NCI-H2227 treated with DMSO at 0.1 percent for 48 hours (cell line): ENCODE data around the gene USP48.
A peak's percentile ranks its signal among the peaks of the same experiment; 100 is the strongest.
"Not testable (repeated sequence)": the region's sequence is repeated elsewhere in the genome, so short reads cannot be mapped to it uniquely, and the experiment has no call there.

Experiments used
- DNase-seq: peaks from one replicate; lab custom pipeline; 2025; lab: John Stamatoyannopoulos, UW

The USP48 gene, protein sequence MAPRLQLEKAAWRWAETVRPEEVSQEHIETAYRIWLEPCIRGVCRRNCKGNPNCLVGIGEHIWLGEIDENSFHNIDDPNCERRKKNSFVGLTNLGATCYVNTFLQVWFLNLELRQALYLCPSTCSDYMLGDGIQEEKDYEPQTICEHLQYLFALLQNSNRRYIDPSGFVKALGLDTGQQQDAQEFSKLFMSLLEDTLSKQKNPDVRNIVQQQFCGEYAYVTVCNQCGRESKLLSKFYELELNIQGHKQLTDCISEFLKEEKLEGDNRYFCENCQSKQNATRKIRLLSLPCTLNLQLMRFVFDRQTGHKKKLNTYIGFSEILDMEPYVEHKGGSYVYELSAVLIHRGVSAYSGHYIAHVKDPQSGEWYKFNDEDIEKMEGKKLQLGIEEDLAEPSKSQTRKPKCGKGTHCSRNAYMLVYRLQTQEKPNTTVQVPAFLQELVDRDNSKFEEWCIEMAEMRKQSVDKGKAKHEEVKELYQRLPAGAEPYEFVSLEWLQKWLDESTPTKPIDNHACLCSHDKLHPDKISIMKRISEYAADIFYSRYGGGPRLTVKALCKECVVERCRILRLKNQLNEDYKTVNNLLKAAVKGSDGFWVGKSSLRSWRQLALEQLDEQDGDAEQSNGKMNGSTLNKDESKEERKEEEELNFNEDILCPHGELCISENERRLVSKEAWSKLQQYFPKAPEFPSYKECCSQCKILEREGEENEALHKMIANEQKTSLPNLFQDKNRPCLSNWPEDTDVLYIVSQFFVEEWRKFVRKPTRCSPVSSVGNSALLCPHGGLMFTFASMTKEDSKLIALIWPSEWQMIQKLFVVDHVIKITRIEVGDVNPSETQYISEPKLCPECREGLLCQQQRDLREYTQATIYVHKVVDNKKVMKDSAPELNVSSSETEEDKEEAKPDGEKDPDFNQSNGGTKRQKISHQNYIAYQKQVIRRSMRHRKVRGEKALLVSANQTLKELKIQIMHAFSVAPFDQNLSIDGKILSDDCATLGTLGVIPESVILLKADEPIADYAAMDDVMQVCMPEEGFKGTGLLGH

DNA sequence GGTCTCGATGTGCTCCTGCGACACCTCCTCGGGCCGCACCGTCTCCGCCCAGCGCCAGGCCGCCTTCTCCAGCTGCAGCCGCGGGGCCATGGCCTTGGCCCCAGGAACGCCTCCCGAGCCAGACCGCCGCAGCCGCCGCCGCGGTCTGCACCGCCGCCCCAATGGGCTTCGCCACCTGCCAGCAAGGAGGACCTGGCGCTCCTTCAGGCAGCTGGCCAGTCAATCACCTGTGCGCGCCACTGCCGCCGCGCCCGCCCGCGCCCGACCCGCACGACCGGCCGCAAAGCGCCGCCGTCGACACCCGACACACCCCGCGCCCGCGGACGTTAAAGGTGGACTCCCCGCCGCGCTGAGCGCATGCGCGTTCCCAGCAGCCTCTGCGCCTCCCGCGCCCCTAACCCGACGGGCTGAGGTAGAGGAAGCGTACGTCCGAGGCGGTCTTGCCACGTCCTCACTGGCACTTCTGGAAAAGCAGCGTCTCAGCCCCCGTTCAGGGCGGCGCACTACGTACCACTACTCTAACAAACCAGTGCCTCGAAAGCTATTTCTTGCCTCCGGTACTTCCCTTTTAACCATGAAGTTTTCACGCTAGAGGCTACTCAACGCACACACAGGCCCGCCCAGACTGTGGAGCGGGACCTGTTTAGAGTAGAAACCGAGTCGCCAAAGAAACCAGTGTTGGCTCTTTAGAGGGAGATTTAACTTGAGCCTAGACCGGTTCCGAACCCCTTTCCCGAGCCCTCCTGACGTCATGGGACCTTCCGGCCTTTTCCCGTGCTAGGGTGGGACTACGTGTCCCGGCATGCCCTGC lies at the start of gene USP48:
Gene USP48, minus strand, starts transcription at position 282 of the 811 bp plus-strand sequence. Its CDS starts 192 bp downstream, at position 90.
- DNase-seq = peak; percentile 95

DNA sequence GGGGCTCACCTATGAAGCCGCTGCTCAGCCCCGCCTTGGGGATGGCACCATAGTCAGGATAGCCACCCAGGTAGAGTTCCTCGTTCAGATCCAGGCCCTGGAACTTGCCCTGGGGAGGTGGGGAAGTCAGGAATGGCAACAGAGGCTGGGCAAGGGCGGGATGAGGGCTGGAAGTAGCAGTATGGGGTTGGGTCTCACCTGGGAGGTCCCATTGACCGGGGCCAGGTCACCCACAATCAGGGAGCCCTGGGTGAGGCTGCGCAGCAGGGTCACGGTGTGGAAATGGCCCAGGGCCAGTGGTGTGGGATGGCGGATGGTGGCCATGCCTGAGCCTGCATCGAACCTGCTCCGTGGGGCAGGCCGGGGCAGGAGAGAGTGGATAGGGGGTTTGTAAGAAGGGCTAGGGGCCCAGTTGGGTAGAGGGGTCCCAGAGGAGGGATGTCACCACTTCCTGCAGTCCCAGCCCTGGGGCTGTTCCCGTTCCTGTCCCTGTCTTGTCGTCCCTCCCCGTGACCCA lies 48.6 kb upstream of the USP48 start:
- no peak for DNase-seq

DNA sequence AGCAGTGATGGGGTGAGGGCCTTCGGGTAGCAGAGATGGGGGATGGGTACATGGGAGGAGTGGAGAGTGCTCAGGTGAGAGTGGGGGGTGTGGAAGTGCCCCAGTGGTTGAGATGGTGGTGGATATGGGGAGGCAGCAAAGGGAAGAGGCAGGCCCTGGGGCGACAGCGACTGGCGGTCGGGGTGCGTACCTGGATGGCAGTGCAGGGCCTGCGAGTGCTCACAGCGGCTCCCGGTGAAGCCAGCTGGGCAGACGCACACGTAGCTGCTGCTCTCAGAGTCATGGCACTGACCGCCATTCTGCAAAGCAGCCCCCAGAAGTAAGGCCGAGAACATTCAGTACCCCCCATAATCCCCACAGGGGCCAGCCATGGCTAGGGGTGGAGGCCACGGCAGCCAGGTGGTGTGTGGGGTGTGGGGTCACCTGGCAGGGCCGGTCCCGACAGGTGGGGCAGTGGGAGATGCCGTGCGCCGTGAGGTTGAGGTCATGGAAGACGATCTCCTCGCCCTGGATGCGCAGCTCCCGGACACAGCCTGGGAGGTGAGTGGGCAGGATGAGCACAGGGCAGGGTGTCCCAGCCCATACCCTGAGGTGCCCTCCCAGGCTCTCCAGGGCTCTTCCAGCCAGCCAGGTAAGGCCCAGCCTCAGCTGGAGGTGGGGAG lies 48.0 kb upstream of the USP48 start:
- DNase-seq = no peak

DNA sequence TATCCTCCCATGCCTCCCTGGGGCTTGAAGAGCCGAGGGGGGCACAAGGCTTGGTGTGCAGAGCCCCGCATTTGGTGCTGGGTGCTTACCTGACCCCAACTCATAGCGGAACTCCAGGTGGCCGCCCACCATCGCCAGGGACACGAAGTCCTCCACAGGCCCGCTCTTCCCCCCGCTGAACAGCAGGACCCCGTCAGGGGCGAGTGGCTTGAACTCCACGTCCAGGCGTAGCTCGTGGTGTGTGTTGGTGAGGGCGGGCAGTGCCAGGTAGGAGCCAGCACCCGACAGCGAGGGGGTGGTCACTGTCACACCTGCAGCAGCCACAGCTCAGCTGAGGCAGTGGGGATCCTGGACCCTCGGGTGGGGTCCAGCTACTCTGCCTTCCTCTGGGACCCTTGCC lies 46.3 kb upstream of the USP48 start:
- DNase-seq = no peak

DNA sequence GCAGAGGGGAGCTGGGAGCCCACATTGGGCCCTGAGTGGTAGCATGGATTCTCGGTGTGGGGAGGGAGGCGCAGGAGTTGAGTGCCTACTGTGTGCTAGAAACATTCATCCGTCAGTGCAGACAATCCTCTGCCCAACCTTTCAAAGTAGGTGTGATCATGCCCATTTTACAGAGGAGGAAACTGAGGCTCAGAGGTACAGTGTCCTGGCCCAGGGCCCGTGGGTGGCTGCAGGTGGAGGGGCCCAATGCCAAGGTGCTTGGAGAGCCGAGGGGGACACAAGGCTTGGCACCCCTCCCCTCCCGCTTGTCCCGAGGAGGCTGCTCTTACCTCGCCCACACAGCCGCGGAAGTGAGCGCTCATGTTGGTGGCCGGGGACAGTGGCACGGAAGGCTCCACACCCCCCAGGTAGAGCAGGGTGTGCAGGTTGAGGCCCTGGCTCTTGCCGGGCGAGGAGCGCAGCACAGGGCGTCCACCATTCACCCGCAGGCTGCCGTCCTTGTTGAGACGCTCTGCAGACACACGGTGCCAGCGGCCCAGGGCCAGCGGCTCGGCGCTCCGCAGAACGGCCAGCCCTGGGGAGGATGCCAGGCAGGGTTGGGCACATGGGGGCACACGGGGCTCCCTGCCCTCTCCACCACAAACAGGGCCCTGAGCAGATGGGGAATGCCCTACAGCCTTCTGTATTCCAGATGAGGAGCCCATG lies 45.7 kb upstream of the USP48 start:
- no peak for DNase-seq

DNA sequence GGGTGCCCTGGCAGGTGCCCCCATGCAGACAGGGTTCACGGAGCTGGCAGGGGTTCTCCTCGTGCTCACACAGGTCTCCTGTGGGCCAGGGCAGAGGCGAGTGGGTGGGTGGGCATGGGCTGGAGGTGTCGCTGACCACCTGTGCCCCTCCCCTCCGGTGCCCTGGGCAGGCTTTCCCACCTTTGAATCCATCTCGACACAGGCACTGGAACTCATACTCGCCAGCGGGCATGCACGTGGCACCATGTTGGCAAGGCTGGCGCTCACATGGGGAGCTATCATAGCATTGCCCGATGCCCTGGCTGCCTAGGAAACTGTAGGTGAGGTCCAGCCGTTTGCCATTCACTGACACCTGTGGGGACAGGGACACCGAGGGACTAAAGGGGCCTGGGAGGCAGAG lies 45.1 kb upstream of the USP48 start:
- DNase-seq = no peak

DNA sequence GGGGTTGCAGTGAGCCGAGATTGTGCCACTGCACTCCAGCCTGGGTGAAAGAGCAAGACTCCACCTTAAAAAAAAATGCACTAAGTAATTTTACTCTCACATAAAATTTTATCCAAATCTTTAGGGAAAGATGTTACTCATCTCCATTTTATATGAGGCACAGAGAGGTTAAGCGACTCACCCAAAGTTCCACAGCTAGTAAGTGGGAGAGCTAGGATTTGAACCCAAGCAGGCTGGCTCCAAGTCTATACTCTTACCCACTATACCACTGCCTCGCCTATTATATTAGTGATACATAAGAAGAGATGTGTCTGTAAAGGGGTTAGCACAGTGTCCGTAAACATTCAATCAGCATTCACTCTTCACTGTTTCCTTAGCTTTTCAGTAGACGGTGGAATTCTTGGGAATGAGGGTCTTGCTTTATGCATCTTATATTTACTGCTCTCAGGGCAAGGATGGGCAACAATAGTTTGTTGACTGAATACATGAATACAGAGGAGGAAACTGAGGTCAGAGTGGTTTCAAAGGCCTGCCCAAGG lies 44.3 kb upstream of the USP48 start:
- DNase-seq = no peak

DNA sequence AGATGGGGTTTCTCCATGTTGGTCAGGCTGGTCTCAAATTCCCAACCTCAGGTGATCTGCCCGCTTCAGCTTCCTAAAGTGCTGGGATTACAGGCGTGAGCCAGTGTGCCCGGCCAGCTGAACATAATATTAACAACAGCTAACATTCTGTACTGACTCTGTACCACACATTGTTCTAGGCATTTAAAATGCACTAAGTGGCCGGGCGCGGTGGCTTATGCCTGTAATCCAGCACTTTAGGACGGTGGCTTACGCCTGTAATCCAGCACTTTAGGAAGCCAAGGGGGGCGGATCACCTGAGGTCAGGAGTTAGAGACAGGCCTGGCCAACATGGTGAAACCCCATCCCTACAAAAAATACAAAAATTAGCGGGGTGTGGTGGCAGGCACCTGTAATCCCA lies 43.7 kb upstream of the USP48 start:
- DNase-seq = not testable (repeated sequence)

DNA sequence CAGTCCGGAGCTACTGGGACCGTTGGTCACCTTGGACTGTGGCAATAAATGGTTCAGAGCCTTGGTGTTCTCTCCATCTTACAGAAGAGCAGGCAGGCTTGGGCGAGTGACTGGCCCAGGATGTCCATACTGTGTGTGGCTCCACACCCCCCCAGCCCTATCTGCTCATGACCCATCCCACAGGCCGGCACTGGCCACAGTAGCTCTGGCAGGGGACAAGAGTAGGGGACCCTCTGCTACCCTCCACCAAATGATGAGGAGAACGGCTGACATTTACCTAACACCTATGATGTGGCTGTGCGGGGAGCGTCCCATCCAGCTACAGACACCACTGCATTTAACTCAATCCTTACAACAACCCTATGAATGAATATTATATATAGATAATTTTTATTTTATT lies 42.4 kb upstream of the USP48 start:
- no peak for DNase-seq

DNA sequence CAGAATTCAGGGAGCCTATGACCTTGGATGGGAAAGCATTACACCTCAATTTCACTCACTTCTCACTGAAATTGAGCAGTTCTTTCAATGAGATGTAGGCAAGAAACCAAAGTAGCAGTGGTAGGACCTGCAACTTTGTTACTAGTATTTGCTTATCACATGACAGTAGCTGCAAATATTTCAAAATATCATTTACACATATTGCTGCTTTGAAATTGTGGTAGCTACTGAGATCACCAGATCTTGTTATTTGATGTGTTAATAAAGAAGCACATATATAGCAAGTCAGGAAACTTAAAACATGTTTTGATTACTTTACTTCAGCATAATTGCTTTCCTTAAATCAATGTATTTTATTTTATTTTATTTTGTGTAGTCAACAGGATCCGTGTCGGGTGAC lies 42.0 kb upstream of the USP48 start:
- DNase-seq = no peak

DNA sequence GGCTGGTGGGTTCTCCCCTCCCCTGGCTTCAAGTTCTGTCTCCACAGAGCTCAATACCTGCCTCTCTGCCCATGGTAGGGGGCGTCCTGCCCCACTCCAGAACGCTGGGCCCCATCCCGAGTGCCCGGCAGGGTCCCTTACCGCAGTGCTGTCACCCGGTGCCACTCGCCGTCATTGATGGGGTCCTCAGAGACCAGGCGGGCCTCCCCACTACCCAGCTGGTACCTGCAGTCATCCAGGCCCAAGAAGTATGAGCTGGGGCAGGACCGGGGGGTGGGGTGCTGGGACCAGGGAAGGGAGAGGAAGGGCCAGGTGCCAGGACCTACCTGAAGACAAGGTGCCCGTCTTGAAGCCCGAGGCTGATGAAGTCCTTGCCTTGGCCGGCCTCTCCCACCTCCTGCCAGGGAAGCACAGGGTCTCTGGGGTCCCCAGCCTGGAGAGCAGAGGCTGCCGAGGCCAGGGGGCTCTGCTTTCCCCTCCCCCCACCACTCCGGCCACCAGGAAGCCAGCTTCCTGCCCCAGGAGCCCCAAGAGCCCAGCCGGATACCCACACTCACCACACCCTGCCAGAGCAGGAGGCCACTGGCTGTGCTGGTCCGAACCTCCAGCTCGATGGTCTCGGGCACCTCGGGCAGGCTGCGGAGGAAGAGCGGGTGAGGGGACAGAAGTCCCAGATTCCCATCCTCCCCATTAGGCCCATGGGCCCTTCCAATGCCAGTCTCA lies 41.2 kb upstream of the USP48 start:
- DNase-seq = no peak

DNA sequence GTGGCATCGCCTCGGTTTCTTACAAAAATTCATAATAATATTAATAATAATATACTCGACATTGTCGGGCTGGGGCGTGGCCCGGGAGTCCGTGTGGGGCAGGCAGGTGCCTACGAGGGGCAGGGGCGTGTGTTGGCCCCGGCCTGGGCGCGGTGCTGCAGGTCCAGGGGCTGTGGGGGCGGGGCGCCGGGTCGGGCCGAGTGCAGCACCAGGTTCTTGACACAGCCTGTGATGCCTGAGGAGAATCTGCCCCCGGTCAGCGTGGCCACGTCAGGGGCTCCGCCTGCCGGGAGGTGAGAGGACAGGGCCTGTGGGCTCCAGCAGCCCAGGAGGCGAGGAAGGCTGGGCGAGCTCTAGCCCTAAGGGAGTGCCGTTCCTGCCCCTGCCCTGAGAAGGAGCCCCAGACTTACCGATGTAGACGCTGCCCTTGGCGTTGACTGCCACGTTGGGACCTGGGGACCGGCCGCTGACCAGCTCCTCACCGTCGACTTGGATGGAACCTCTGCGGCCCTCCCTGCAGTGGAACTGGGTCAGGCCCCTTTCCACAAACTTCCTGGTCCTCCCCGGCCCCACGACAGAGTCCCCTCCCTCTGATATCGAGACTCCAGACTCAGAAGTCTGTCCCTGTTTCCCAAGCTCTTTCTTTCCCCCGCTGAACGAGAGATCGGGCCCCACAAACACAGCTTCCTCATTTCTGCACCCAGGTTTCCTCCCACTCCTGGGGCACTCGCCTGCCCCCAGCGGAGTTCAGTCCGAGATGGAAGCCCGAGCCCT lies 40.4 kb upstream of the USP48 start:
- no peak for DNase-seq

DNA sequence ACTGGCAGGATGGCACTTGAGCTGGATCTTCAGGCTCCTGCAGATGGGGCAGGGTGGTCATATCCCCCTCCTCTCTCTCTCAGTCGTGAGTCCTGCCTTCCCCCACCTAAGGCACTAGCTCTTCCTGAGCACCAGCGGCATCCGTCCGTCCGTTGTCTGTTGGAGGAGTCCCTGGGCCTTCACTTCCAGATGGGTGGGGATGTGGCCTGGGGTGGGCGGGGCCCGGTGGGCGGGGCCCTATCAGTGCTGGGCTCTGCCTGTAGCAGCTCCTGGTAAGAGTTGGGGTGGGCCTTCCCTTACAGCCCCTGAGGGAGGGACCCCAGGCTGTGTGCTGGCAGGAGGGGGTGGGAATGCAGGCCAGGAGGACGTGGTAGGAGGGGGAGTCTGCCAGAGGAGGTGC lies 39.4 kb upstream of the USP48 start:
- DNase-seq = no peak

DNA sequence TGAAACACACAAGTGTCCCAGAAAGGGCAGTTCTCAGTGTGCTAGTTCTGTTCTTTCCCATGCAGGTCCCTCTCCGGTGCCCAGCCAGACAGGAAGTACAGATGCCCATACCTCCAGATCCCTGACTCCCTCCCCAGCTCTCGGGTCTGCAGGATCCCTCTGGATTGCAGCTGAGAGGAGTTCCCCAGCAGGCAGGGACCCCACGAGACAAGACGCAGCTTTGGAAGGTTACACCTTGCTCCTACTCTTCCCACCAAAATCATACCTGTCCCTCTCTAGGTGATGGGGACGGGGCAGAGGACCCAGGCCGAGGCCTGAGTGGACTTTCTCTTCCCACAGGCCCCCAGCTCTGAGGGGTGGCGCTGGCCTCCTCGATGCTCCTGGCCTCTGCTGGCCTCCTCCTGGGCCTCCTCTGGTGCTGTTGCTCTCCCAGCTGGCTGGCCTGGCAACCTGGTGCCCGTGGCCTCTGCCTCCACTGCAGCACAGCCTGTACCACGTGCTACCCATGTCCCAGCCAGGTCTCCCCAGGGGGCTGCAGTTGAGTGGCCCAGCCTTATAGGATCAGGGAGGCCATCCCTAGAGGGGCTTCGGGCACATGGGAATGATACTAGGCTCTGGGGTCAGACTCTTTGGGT lies 38.6 kb upstream of the USP48 start:
- no peak for DNase-seq

DNA sequence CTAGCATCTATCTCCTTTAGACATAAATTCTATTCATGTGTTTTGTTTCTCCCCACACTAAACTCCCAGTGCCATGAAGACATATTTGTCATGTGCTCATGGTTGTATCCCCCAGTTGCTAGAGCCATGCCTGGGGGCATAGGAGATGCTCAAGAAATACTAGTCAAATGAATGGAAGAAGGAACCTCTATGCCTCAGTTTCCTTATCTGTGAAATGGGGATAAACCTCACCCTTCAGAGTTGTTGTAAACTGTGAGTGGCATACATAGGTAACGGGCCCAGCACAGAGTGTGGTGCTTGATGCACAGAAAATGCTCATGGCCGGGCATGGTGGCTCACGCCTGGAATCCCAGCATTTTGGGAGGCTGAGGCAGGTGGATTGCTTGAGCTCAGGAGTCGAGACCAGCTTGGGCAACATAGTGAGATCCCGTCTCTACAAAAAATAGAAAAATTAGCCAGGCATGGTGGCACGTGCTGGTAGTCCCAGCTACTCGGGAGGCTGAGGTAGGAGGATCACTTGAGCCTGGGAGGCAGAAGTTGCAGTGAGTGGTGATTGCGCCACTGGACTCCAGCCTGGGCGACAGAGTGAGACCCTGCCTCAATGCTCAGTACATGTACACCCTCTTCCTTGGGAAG lies 37.8 kb upstream of the USP48 start:
- DNase-seq = no peak

DNA sequence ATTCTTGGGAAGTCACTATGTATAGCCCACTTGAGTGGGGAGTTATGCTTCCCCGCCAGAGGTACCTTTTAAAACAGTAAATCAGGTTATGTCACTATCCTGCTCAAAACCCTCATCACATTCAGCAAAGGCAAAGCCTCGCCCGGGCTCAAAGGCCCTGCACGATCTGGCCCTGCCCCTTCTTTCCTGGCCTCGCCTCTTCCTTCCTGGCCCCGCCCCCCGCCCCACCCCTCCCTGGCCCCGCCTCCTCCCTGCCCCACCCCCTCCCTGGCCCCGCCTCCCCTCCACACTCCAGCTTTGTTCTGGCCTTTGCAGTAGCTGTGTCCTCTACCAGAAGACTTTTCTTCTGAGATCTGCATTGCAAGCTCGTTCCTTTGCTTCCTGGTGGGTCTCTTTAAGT lies 35.7 kb upstream of the USP48 start:
- DNase-seq = no peak

DNA sequence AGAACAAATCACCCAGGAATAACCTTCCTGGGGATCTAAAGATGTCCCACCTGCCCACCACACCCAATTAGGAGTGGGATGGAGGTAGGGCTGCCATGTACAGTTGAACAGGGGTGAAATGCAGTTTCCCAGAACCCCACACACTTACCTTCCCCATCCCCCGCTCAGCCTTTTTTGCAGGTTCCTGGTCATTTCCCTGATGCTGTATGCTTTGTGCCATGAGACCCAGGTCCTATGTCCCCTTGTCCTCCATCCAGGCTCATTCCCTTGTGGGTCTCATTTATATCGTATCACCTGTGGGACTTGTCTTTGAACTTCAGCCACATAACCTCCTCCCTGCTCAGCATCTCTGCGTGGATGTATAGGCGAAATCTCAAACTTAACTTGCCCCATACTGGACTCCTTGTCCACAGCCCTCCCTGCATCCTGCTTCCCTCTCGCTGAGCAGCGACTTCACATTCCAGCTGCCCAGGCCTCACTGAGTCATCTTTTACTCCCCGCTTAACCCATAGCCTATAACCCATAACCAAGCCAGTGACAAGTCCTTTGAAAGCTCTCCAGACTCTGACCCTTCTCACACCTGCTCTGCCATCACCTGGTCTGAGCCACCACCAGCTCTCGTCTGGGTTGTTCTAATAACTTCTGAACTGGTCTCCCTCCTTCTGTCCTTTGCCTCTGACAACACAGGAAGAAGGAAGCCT lies 33.8 kb upstream of the USP48 start:
- no peak for DNase-seq
